AG04449 (cell line): ENCODE results near the gene PSMB8.

Source experiments
- CTCF ChIA-PET: fragments of 350-600 bp; formaldehyde crosslinking; extraction: SDS; loops from one replicate; lab custom pipeline; 2021; ENCODE audit warnings: antibody characterized with exemption; lab: Yijun Ruan, JAX
- POLR2A ChIA-PET: fragments of 400-600, 350-600 bp; formaldehyde crosslinking; extraction: SDS; loops from one replicate; lab custom pipeline; 2020; ENCODE audit warnings: antibody characterized with exemption, inconsistent platforms; lab: Yijun Ruan, JAX
- DNase-seq: peaks from one replicate; pipeline ENCODE4 v3.0.0-alpha.2; 2010; ENCODE audit warnings: low read depth, low spot score
- H3K4me3 ChIP-seq: 2 replicates; pipeline ENCODE4 v1.5.1; 2011; ENCODE audit warnings: low read depth, mild to moderate bottlenecking, control low read depth, low read length
- TF ChIP-seq, protein P1 (sequence below): IDR thresholded peaks from one replicate; pipeline ENCODE4 v1.5.1; 2011; ENCODE audit warnings: mild to moderate bottlenecking, moderate library complexity, low read length, control low read depth, inconsistent platforms; ENCODE audit not compliant: insufficient read depth; ENCODE audit errors: missing control alignments

Gene PSMB8

DNA sequence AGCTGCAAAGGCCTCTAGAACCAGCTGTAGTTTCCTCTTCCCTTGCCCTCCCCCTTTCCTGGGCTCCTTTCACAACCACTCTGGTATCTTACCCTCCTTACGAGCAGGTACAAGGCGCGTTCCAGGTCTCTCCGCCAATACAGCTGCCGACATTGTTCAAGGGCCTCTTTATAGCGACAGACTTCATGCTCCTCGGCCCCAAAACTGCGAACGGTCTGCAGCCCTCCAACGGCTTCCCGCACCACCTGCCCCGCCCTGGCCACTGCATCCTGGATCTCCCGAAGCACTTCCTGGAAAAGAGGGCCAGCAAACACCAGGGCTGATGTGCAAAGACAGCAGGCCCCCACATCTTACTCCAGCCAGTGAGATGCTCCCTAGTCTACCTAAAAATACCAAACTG is 11.3 kb downstream of the PSMB8 start:
- no peak overlapping the region for H3K4me3 ChIP-seq
- DNase-seq, result no peak
- ChIA-PET CTCF (interaction anchor here (0.6 to 2.5 kb wide), 5 partner anchors 10 to 35 kb away, joined by 3 to 8 read pairs (median 3); no protein-coding TSS in a partner anchor), POLR2A (no interaction called here)
- TF ChIP-seq, protein P1, sequence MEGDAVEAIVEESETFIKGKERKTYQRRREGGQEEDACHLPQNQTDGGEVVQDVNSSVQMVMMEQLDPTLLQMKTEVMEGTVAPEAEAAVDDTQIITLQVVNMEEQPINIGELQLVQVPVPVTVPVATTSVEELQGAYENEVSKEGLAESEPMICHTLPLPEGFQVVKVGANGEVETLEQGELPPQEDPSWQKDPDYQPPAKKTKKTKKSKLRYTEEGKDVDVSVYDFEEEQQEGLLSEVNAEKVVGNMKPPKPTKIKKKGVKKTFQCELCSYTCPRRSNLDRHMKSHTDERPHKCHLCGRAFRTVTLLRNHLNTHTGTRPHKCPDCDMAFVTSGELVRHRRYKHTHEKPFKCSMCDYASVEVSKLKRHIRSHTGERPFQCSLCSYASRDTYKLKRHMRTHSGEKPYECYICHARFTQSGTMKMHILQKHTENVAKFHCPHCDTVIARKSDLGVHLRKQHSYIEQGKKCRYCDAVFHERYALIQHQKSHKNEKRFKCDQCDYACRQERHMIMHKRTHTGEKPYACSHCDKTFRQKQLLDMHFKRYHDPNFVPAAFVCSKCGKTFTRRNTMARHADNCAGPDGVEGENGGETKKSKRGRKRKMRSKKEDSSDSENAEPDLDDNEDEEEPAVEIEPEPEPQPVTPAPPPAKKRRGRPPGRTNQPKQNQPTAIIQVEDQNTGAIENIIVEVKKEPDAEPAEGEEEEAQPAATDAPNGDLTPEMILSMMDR, result no peak

DNA sequence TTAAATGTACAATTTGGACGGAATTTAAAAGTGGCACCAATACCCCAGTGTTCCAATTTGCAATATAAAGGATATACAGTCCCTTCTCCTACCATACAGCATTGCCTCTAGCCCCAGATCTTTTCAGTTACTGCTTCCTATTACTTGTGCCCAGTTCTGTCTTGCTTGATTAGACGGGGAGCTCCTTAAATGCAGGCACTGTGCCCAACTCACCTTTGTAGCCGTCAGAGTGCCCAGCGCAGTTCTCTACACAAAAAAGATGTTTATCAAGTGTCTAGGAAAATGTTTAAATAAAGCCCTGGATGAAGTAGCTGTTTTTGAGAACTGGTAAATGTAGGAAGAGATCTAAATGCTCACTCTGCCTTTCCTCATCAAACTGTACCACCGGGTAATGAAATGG is 12.9 kb downstream of the PSMB8 start:
- TF ChIP-seq, protein P1, result no peak
- ChIA-PET CTCF (interaction anchor here (0.8 to 1.4 kb wide), 3 partner anchors 9 to 37 kb away, joined by 3 to 5 read pairs (median 4); no protein-coding TSS in a partner anchor), POLR2A (no interaction called here)
- no peak overlapping the region for H3K4me3 ChIP-seq
- DNase-seq, result no peak

DNA sequence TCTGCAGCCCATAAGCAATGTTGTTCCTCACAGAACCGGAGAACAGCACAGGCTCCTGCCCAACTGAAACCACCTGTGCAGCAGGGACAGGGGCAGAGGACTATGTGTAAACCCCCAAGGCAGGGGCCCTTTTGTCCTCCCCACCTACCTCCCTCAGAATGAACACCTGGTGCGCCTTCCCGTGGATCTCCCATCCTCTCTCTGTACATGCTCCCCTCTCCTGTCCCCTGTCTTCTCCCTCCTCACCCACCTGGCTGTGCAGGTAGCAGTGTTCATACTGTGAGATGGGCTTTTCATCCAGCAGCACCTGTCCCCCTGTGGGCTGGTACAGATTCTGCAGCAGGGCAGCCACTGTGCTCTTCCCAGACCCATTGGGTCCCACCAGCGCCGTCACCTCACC is 13.8 kb downstream of the PSMB8 start:
- TF ChIP-seq, protein P1, result no peak
- DNase-seq, result no peak
- POLR2A ChIA-PET, result no interaction called here
- CTCF ChIA-PET, result interaction anchor here (5.1 to 6.2 kb wide), 2 partner anchors 10 to 38 kb away, joined by 77 to 91 read pairs; partner anchors contain the start of gene TAP2
- no peak overlapping the region for H3K4me3 ChIP-seq

DNA sequence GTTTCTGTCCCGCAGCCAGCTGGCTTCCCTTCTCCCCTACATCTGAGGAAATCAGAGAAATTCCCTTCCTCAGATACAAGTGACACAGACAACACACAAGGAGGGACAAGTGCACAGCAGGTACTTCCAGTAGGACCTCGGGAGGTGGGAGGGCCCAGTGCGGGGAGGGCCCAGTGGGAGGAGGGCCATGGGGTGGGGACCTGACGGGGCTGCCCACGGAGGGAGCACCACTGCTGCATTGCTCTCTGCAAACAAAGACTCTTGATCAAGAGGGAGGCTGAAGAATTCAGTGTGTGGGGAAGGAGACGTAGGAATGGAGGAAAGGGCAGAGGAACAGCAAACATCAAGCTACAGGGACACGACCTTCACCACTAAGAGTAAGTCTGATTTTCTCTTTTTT is 14.4 kb downstream of the PSMB8 start:
- no peak overlapping the region for H3K4me3 ChIP-seq
- TF ChIP-seq, protein P1, result no peak
- POLR2A ChIA-PET, result no interaction called here
- CTCF ChIA-PET, result interaction anchor here (1.8 to 6.2 kb wide), 3 partner anchors 10 to 39 kb away, joined by 5 to 91 read pairs (median 77); partner anchors contain the start of genes PSMB9, TAP1 and TAP2
- no peak for DNase-seq

DNA sequence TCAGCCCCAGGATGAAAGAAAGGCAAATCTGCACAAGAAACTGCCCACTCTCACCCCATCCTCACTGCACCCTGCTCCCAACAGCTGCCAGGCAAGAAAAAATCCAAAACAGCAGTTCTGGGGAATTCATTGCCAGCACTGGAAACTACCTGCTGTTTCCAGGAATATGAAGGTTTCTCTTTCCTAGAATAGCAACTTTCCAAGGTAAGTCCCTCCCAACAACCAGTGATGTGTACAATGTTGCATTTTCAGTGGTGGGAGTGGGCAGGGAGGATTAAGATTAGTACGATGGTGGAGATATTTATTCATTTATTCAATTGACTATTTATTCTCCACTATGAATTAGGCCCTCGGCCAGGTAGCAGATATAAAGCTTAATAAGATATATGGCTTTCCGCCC is 16.8 kb downstream of the PSMB8 start:
- DNase-seq, result no peak
- POLR2A ChIA-PET, result interaction anchor here (2.0 kb wide), 1 partner anchor 12 kb away, joined by 6 read pairs; the partner anchor contains the start of gene TAP2
- TF ChIP-seq, protein P1, result no peak
- H3K4me3 ChIP-seq, result no peak overlapping the region
- CTCF ChIA-PET, result interaction anchor here (1.2 to 6.2 kb wide), 7 partner anchors 13 to 45 kb away, joined by 3 to 91 read pairs (median 8); partner anchors contain the start of genes PSMB9, TAP1 and TAP2

DNA sequence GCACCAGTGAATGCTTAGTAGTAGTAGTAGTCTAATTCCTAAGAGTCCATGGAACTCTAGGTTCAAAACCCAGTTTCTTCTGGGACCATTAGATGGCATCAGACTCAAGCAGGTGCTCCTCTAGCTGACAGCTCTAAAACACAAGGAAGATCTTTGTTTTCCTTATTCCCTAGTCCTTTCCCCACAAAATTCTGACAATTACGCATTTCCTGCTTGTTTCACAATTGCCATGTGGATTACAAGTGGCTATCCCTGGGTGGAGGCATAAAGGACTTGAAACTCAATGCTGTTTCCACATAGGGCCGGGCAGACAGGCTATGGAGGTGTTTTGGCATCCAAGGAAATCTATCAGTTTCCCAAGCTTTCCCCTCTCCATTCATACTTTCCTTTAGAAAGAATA is 17.9 kb downstream of the PSMB8 start:
- ChIA-PET POLR2A (no interaction called here), CTCF (interaction anchor here (0.8 to 6.2 kb wide), 10 partner anchors 9 to 571 kb away, joined by 3 to 91 read pairs (median 6); partner anchors contain the start of genes HLA-DMA, PSMB9, TAP1 and TAP2)
- no peak for DNase-seq
- no peak overlapping the region for H3K4me3 ChIP-seq
- TF ChIP-seq, protein P1, result peak; percentile 24
